ENCODE measurements around the gene MRPL44. TPM values are rescaled to one million over a fixed set of nuclear protein-coding genes. Genes with fewer than 3 reads are reported as not detected.

Gene MRPL44
- total RNA-seq, 1 donor from 2014 or later, result 11.8 TPM

DNA sequence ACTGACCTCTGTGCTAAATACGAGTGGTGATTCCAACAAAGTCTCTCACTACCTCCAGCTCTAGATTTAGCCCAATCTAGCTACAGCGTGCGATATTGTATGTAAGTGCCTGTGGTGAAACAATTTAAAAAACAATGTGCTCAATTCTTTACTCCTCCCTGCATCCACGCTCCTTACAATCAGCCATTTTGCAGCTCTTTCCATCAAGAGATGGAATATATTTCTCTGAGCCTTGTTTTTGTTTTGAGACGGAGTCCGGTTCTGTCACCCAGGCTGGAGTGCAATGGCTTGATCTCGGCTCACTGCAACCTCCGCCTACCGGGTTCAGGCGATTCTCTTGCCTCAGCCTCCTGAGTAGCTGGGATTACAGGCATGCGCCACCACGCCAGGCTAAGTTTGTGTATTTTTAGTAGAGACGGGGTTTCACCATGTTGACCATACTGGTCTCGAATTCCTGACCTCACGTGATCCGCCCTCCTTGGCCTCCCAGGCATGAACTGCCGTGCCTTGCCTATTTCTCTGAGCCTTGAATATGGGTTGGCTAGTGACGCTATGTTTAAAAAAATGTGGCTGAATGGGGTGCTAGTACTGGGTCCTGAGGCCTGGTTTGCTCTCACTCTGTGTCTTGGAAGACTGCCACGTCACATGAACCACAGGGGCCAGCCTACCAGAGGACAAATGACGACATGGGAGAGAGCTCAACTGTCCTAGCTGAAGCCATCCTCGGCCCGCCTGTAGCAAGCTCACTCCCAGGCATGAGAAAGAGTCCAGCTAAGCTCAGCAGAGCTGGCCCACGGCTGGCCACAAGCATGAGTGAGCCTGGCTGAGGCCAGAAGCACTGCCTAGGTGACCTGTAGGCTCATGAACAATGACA is 26.9 kb upstream of the MRPL44 start:
- Histone ChIP-seq H3K4me1 (peaks cover 64% of the 10 kb centered on the region), H3K27ac (no peak overlapping the region)
- DNase-seq (ENCODE audit: extremely low spot score in 2 of 2), result no peak

DNA sequence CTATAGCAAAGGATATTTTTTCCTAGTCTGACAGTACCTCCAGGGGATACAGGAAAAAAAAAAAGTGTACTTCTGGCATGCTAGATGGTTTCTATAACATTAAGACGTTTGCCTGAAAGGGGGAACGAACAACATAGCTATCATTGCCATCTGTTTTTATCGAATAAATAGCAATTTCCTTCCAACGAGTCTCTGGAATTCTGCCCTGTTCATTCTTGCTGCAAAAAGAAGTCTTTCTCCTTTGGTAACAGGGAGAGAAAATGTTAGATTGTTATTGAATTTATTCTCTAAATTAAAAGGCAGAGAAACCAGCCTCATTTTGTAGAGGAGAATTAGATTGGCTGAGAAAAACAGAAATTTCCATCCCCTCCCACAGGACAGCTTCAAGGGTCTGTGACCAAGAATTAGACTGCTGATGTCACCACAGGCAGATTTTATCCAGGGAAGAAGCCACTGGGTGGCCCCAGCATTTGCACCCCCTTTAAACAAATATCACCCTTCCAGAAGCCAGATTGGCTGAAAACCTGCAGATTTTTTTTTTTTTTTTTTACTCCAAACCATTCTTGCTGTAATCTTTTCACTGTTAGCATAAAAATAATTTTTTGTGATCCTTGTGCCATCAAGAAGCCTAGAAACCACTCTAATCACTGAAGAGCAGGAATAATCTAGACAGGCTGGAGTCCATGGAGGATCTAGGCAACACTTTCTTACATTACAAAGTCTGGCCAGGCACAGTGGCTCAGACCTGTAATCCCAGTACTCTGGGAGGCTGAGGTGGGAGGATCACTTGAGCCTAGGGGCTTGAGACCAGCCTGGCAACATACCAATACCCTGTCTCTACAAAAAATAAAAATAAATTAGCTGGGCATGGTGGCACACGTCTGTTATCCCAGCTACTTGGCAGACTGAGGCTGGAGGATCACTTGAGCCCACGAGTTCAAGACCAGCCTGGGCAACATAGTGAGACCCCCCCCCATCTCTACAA is 24.2 kb upstream of the MRPL44 start:
- no peaks in the 10 kb centered on the region for H3K36me3 ChIP-seq
- no peak overlapping the region for H3K27ac ChIP-seq
- TF ChIP-seq, protein P1, sequence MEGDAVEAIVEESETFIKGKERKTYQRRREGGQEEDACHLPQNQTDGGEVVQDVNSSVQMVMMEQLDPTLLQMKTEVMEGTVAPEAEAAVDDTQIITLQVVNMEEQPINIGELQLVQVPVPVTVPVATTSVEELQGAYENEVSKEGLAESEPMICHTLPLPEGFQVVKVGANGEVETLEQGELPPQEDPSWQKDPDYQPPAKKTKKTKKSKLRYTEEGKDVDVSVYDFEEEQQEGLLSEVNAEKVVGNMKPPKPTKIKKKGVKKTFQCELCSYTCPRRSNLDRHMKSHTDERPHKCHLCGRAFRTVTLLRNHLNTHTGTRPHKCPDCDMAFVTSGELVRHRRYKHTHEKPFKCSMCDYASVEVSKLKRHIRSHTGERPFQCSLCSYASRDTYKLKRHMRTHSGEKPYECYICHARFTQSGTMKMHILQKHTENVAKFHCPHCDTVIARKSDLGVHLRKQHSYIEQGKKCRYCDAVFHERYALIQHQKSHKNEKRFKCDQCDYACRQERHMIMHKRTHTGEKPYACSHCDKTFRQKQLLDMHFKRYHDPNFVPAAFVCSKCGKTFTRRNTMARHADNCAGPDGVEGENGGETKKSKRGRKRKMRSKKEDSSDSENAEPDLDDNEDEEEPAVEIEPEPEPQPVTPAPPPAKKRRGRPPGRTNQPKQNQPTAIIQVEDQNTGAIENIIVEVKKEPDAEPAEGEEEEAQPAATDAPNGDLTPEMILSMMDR (IDR thresholded peaks at IDR 0.05), result no peak
- TF ChIP-seq POLR2AphosphoS5 (IDR thresholded peaks at IDR 0.05; ENCODE audit: insufficient read depth in 1 of 2, low read depth in 1 of 2), result no peak
- no peak for TF ChIP-seq POLR2A (IDR thresholded peaks at IDR 0.05)
- H3K27me3 ChIP-seq, result no peaks in the 10 kb centered on the region
- no peaks in the 10 kb centered on the region for H3K9me3 ChIP-seq
- intact Hi-C loops (cut with DNase I), result no loop called here
- no peak overlapping the region for H3K4me3 ChIP-seq
- DNase-seq (ENCODE audit: extremely low spot score in 2 of 2), result no peak
- H3K4me1 ChIP-seq, result peaks cover 92% of the 10 kb centered on the region

More for the DNA sequence above, 26.9 kb upstream of the MRPL44 start:
- TF ChIP-seq POLR2AphosphoS5 (IDR thresholded peaks at IDR 0.05; ENCODE audit: insufficient read depth in 1 of 2, low read depth in 1 of 2), result no peak
- TF ChIP-seq, protein P1 (IDR thresholded peaks at IDR 0.05), result no peak
- no peak for TF ChIP-seq POLR2A (IDR thresholded peaks at IDR 0.05)
- Histone ChIP-seq H3K27me3 (no peaks in the 10 kb centered on the region), H3K4me3 (no peak overlapping the region), H3K9me3 (no peaks in the 10 kb centered on the region), H3K36me3 (no peaks in the 10 kb centered on the region)
- intact Hi-C loops (cut with DNase I), result no loop called here

DNA sequence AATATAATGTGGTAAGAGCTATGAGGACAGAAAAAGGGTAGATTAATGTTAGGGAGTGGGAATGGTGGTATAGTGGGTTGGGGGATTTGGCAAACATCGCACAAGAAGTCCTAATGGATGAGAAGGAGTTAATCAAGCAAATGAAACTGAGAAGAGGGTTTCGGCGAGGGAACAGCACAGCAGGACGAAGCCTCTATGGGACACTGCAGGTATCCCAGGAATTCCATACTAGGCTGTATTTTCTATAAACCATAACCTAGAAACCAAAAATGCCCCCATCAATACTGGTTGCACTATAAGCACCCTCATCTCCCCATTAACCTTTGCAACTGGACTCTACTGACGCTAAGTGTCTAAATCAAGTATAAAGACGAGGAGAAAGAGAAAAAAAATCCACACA is 22.4 kb upstream of the MRPL44 start:
- Histone ChIP-seq H3K27ac (no peak overlapping the region), H3K4me1 (peaks cover 85% of the 10 kb centered on the region), H3K9me3 (no peaks in the 10 kb centered on the region), H3K36me3 (no peaks in the 10 kb centered on the region), H3K4me3 (no peak overlapping the region), H3K27me3 (no peaks in the 10 kb centered on the region)
- intact Hi-C loops (cut with DNase I), result no loop called here
- TF ChIP-seq POLR2AphosphoS5 (IDR thresholded peaks at IDR 0.05; ENCODE audit: insufficient read depth in 1 of 2, low read depth in 1 of 2) (no peak), POLR2A (IDR thresholded peaks at IDR 0.05) (no peak)
- TF ChIP-seq, protein P1 (IDR thresholded peaks at IDR 0.05), result no peak
- DNase-seq (ENCODE audit: extremely low spot score in 2 of 2), result no peak

DNA sequence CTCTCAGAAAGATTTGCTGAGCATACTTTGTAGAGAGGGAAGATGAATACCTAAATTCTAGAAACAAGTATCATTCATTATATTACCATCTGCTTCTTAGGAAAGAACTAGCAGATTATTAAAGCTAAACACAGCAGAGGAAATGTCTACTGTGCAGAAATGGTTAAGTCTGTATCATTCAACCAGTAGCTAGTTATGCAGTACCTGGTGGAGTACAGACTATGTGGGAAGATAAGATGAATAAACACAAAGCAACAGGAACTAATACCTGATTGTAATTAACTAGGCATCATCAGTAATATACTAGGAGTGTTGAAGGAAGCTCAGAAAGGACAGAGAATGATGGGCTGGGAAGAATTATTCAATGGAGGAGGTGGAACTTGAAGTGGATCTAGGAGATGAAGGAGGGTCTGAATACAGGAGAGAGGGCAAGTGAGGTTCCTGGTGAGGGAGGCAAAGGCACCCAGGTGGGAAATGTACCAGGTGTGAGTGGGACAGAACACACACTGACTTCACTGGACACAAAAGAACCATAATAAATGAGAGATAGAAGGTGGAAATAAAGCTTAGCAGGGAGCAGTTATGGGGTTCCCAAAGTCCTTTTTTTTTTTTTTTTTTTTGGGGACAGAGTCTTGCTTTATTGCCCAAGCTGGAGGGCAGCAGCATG is 21.7 kb upstream of the MRPL44 start:
- H3K9me3 ChIP-seq, result no peaks in the 10 kb centered on the region
- H3K4me1 ChIP-seq, result peaks cover 85% of the 10 kb centered on the region
- no peaks in the 10 kb centered on the region for H3K36me3 ChIP-seq
- H3K27me3 ChIP-seq, result no peaks in the 10 kb centered on the region
- intact Hi-C loops (cut with DNase I), result no loop called here
- DNase-seq (ENCODE audit: extremely low spot score in 2 of 2), result no peak
- TF ChIP-seq POLR2A (IDR thresholded peaks at IDR 0.05) (no peak), POLR2AphosphoS5 (IDR thresholded peaks at IDR 0.05; ENCODE audit: insufficient read depth in 1 of 2, low read depth in 1 of 2) (no peak)
- TF ChIP-seq, protein P1 (IDR thresholded peaks at IDR 0.05), result no peak
- no peak overlapping the region for H3K27ac ChIP-seq
- no peak overlapping the region for H3K4me3 ChIP-seq

All from vagina (tissue), 2 donors.